ENCODE data around the gene ZNF425.
"Not testable (repeated sequence)": the region's sequence is repeated elsewhere in the genome, so short reads cannot be mapped to it uniquely, and the experiment has no call there.

The ZNF425 gene

GRCh38 chr7:149100821-149101220 lies 25.3 kb downstream of the ZNF425 start:
- no peak for DNase-seq
- Histone ChIP-seq H3K27ac (no peak overlapping the region), H3K4me3 (ENCODE audit: low read depth, low read length) (no peak overlapping the region), H3K27me3 (replicated peaks) (no peaks in the 10 kb centered on the region), H3K36me3 (replicated peaks) (no peaks in the 10 kb centered on the region)
- no peak for TF ChIP-seq CTCF (IDR thresholded peaks at IDR 0.05; ENCODE audit: low read depth, low read length, missing control alignments)
- in situ Hi-C loops (cut with HindIII; ENCODE audit: low pct_ligation_motif_present, low sequenced_read_pairs) = no loop called here

- no peaks in the 10 kb centered on the region for H3K36me3 ChIP-seq (replicated peaks)
- no peak for DNase-seq
- no peak overlapping the region for H3K27ac ChIP-seq
- no peak for TF ChIP-seq CTCF (IDR thresholded peaks at IDR 0.05; ENCODE audit: low read depth, low read length, missing control alignments)
- in situ Hi-C loops (cut with HindIII; ENCODE audit: low pct_ligation_motif_present, low sequenced_read_pairs) = no loop called here
- H3K4me3 ChIP-seq (ENCODE audit: low read depth, low read length) = no peak overlapping the region
- no peaks in the 10 kb centered on the region for H3K27me3 ChIP-seq (replicated peaks)
These were observed 27.1 kb downstream of the ZNF425 start for GRCh38 chr7:149099058-149099457.

- no peak for DNase-seq
- in situ Hi-C loops (cut with HindIII; ENCODE audit: low pct_ligation_motif_present, low sequenced_read_pairs) = no loop called here
- no peaks in the 10 kb centered on the region for H3K27me3 ChIP-seq (replicated peaks)
- H3K36me3 ChIP-seq (replicated peaks) = no peaks in the 10 kb centered on the region
- H3K4me3 ChIP-seq (ENCODE audit: low read depth, low read length) = no peak overlapping the region
- no peak overlapping the region for H3K27ac ChIP-seq
- TF ChIP-seq CTCF (IDR thresholded peaks at IDR 0.05; ENCODE audit: low read depth, low read length, missing control alignments) = no peak
These were observed 29.0 kb downstream of the ZNF425 start for GRCh38 chr7:149097088-149097487.

DNA sequence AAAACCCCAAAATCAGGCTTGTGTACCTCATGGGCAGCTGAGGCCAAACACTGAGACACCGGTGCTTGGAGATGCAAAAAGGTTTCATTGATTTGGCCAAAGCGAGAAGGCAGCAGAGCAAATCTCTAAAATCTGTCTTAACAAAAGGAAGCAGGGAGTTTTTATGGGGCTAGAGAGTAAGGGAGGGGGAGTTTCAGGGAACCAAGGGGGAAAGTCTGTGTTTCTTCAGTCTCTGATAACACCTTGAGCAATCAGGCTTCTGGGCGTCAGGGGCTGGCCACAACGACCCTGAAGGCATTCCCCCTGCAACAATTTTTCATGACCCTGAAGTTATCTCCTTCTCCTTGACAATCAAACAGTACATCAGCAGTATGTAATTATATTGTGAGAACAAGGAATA lies 32.9 kb downstream of the ZNF425 start:
- in situ Hi-C loops (cut with HindIII; ENCODE audit: low pct_ligation_motif_present, low sequenced_read_pairs) = no loop called here
- no peak for TF ChIP-seq CTCF (IDR thresholded peaks at IDR 0.05; ENCODE audit: low read depth, low read length, missing control alignments)
- Histone ChIP-seq H3K27ac (no peak overlapping the region), H3K36me3 (replicated peaks) (no peaks in the 10 kb centered on the region), H3K4me3 (ENCODE audit: low read depth, low read length) (no peak overlapping the region), H3K27me3 (replicated peaks) (no peaks in the 10 kb centered on the region)
- no peak for DNase-seq

GRCh38 chr7:149092244-149092643 lies 33.9 kb downstream of the ZNF425 start:
- H3K27ac ChIP-seq; in situ Hi-C loops (cut with HindIII; ENCODE audit: low pct_ligation_motif_present, low sequenced_read_pairs); H3K4me3 ChIP-seq (ENCODE audit: low read depth, low read length); H3K36me3 ChIP-seq (replicated peaks); H3K27me3 ChIP-seq (replicated peaks); DNase-seq: not testable (repeated sequence)

GRCh38 chr7:149090397-149091195 lies 35.5 kb downstream of the ZNF425 start, which contains the start of gene ZNF786:
Gene ZNF786, minus strand, starts transcription at chr7:149090718. Its CDS starts 78 bp downstream, at chr7:149090640.
- TF ChIP-seq CTCF (IDR thresholded peaks at IDR 0.05; ENCODE audit: low read depth, low read length, missing control alignments) = peak; percentile 73
- H3K27me3 ChIP-seq (replicated peaks) = no peaks in the 10 kb centered on the region
- H3K36me3 ChIP-seq (replicated peaks) = no peaks in the 10 kb centered on the region
- in situ Hi-C loops (cut with HindIII; ENCODE audit: low pct_ligation_motif_present, low sequenced_read_pairs) = no loop called here
- peak within 1 kb of the TSS; percentile 89 for H3K4me3 ChIP-seq (ENCODE audit: low read depth, low read length)
- DNase-seq = peak; percentile 69
- peak within 1 kb of the TSS; percentile 79 for H3K27ac ChIP-seq

Data from brain microvascular endothelial cell (primary cell).